NCI-H345 (cell line): ENCODE measurements around the gene PCDHGA8.

Experiments used
- DNase-seq: peaks from one replicate; lab custom pipeline; 2025; lab: John Stamatoyannopoulos, UW

Gene PCDHGA8

GRCh38 chr5:141434006-141434405 is 41.6 kb downstream of the PCDHGA8 start:
- DNase-seq = no peak

GRCh38 chr5:141437221-141437620 is 44.8 kb downstream of the PCDHGA8 start:
- no peak for DNase-seq

- no peak for DNase-seq
Measured at GRCh38 chr5:141439411-141440141, 47.1 kb downstream of the PCDHGA8 start.

GRCh38 chr5:141440341-141440740 is 47.9 kb downstream of the PCDHGA8 start:
- DNase-seq = no peak

- DNase-seq = no peak
Measured at GRCh38 chr5:141441571-141442170, 49.2 kb downstream of the PCDHGA8 start.
